HCT116 (cell line): ENCODE measurements around the gene TRPM8. TPM values are rescaled to one million over a fixed set of nuclear protein-coding genes. Genes with fewer than 3 reads are reported as not detected.

Experiments
- ATAC-seq: fragments of 200-7000 bp; cut with Tn5 transposase; 2 replicates; pipeline ENCODE4 v1.9.1; 2020; ENCODE audit warnings: mild to moderate bottlenecking, moderate library complexity
- BruUV-seq: library from RNA; stranded (reverse); fragments of 400-500 nt; replicated peaks from 2 replicates; lab custom pipeline; 2021; lab: Mats Ljungman, UMichigan
- CTCF ChIA-PET: fragments of 300-600 bp; sonication (Branson Sonifier 250); formaldehyde crosslinking; loops from one replicate; lab custom pipeline; 2021; ENCODE audit warnings: antibody characterized with exemption; lab: Charles Lee
- POLR2A ChIA-PET: fragments of 300-600, 350-600 bp; sonication (Branson Sonifier 250); formaldehyde crosslinking; loops from one replicate; lab custom pipeline; 2021; ENCODE audit warnings: antibody characterized with exemption; lab: Charles Lee
- RAD21 ChIA-PET, 2 experiments: fragments of 300-600 bp; sonication (Branson Sonifier 250); formaldehyde crosslinking; loops; one replicate each; lab custom pipeline; 2023; ENCODE audit warnings: low total read pairs in 2 of 2; ENCODE audit not compliant: uncharacterized antibody in 2 of 2, unreplicated experiment in 2 of 2, low non-redundant PET in 1 of 2; lab: Charles Lee
- DNase-seq: peaks from one replicate; pipeline ENCODE4 v3.0.0-alpha.2; 2010; ENCODE audit warnings: low read depth, low spot score
- H2AFZ ChIP-seq: fragments of 200-600 bp; shearing (Covaris generic), sonication (generic); 2 replicates; pipeline ENCODE4 v1.6.1; 2017; ENCODE audit warnings: low read depth, mixed run types, mixed read lengths, antibody characterized with exemption, low read length; ENCODE audit not compliant: poor library complexity, severe bottlenecking
- H3K27ac ChIP-seq: 2 replicates; pipeline ENCODE4 v1.5.1; 2012; ENCODE audit warnings: low read depth, low read length
- H3K27me3 ChIP-seq: fragments of 200-600 bp; sonication (generic); 2 replicates; pipeline ENCODE4 v1.6.1; 2016; ENCODE audit warnings: mixed run types, low read length, mixed read lengths; ENCODE audit not compliant: insufficient read depth
- H3K36me3 ChIP-seq, 2 experiments: fragments of 200-500 bp in 1 of 2; fragments of 200-600 bp in 1 of 2; sonication (Bioruptor generic) in 1 of 2; sonication (generic) in 1 of 2; 2 replicates each; pipeline versions ENCODE4 v1.5.1 to v1.6.1; 2014 to 2016; ENCODE audit warnings: low read length in 2 of 2, inconsistent platforms in 1 of 2, mixed read lengths in 1 of 2, mixed run types in 1 of 2; ENCODE audit not compliant: insufficient read depth in 2 of 2, control insufficient read depth in 1 of 2
- H3K4me1 ChIP-seq, 2 experiments: fragments of 200-600 bp in 1 of 2; sonication (generic) in 1 of 2; 2 replicates each; pipeline versions ENCODE4 v1.5.1 to v1.6.1; 2012 to 2017; ENCODE audit warnings: low read length in 2 of 2, inconsistent platforms in 1 of 2, mild to moderate bottlenecking in 1 of 2, mixed read lengths in 1 of 2, mixed run types in 1 of 2, moderate library complexity in 1 of 2; ENCODE audit not compliant: insufficient read depth in 2 of 2, control insufficient read depth in 1 of 2
- H3K4me2 ChIP-seq: fragments of 200-600 bp; sonication (generic); 2 replicates; pipeline ENCODE4 v1.6.1; 2017; ENCODE audit warnings: mixed run types, low read length, mixed read lengths
- H3K4me3 ChIP-seq, 2 experiments: fragments of 200-600 bp in 1 of 2; sonication (generic) in 1 of 2; replicated peaks in 1 of 2; 2 replicates each; pipeline ENCODE4 v1.5.1; 2011 to 2016; ENCODE audit warnings: low read length in 2 of 2, control low read depth in 1 of 2, low read depth in 1 of 2, mild to moderate bottlenecking in 1 of 2, mixed read lengths in 1 of 2, mixed run types in 1 of 2
- H3K79me2 ChIP-seq: fragments of 200-600 bp; sonication (generic); 2 replicates; pipeline ENCODE4 v1.6.1; 2017; ENCODE audit warnings: mild to moderate bottlenecking, mixed run types, low read length, moderate library complexity, mixed read lengths; ENCODE audit not compliant: insufficient read depth
- H3K9ac ChIP-seq: fragments of 200-600 bp; sonication (generic); 2 replicates; pipeline ENCODE4 v1.6.1; 2016; ENCODE audit warnings: low read length, mixed read lengths
- H3K9me2 ChIP-seq: fragments of 200-600 bp; sonication (generic), shearing (Covaris generic); 2 replicates; pipeline ENCODE4 v1.6.1; 2017; ENCODE audit warnings: mixed run types, mild to moderate bottlenecking, moderate library complexity; ENCODE audit not compliant: insufficient read depth
- H3K9me3 ChIP-seq, 2 experiments: fragments of 200-500 bp in 1 of 2; fragments of 200-600 bp in 1 of 2; sonication (Bioruptor generic) in 1 of 2; sonication (generic) in 1 of 2; 2 replicates each; pipeline ENCODE4 v1.6.1; 2014 to 2017; ENCODE audit warnings: low read length in 2 of 2, mixed read lengths in 2 of 2, inconsistent platforms in 1 of 2, low read depth in 1 of 2, mild to moderate bottlenecking in 1 of 2, mixed run types in 1 of 2, moderate library complexity in 1 of 2; ENCODE audit not compliant: control insufficient read depth in 1 of 2, insufficient read depth in 1 of 2
- H4K20me1 ChIP-seq: fragments of 200-600 bp; sonication (generic), shearing (Covaris generic); 2 replicates; pipeline ENCODE4 v1.6.1; 2017; ENCODE audit warnings: mixed run types, mild to moderate bottlenecking, moderate library complexity; ENCODE audit not compliant: insufficient read depth
- EZH2 ChIP-seq: fragments of 200-600 bp; sonication (generic); IDR thresholded peaks from 2 replicates; pipeline ENCODE4 v1.6.1; 2017; ENCODE audit warnings: antibody characterized with exemption, mixed run types
- EZH2phosphoT487 ChIP-seq: fragments of 200-600 bp; IDR thresholded peaks from 2 replicates; pipeline ENCODE4 v1.6.1; 2018; ENCODE audit warnings: antibody characterized with exemption, borderline replicate concordance
- FOSL1 ChIP-seq: IDR thresholded peaks from 2 replicates; pipeline ENCODE4 v1.6.1; 2012; ENCODE audit warnings: low read depth
- POLR2AphosphoS5 ChIP-seq: IDR thresholded peaks from 2 replicates; pipeline ENCODE4 v1.6.1; 2011; ENCODE audit warnings: mild to moderate bottlenecking, low read depth, low read length, moderate library complexity
- ZNF274 ChIP-seq: fragments of 200-500 bp; sonication (Bioruptor generic); IDR thresholded peaks from 2 replicates; pipeline ENCODE4 v1.6.1; 2014; ENCODE audit warnings: mild to moderate bottlenecking, low read depth, low read length, inconsistent platforms
- intact Hi-C: fragments of 100-400 bp; cut with micrococcal nuclease; formaldehyde crosslinking; loops from 2 replicates; pipeline ENCODE4 v1.10.0; 2022
- total RNA-seq: library from RNA; stranded (reverse); gene quantifications from one replicate; pipeline ENCODE4 v1.2.1, GENCODE V29; 2021; ENCODE audit not compliant: unreplicated experiment
- TF ChIP-seq, protein P1 (sequence below), 3 experiments: fragments of 200-600 bp in 1 of 3; sonication (generic) in 1 of 3; IDR thresholded peaks in 2 of 3; conservative IDR thresholded peaks in 1 of 3; 2 replicates each; pipeline ENCODE4 v1.5.1; 2012 to 2017; ENCODE audit warnings: low read depth in 2 of 3, low read length in 2 of 3, antibody characterized with exemption in 1 of 3, borderline replicate concordance in 1 of 3, control low read depth in 1 of 3, mild to moderate bottlenecking in 1 of 3, mixed read lengths in 1 of 3, mixed run types in 1 of 3, moderate library complexity in 1 of 3; ENCODE audit not compliant: insufficient read depth in 1 of 3
- TF ChIP-seq, protein P2 (sequence below): IDR thresholded peaks from 2 replicates; pipeline ENCODE4 v1.6.1; 2012

TRPM8 gene
- total RNA-seq, 1 experiment from 2014 or later: 0.39 TPM

DNA sequence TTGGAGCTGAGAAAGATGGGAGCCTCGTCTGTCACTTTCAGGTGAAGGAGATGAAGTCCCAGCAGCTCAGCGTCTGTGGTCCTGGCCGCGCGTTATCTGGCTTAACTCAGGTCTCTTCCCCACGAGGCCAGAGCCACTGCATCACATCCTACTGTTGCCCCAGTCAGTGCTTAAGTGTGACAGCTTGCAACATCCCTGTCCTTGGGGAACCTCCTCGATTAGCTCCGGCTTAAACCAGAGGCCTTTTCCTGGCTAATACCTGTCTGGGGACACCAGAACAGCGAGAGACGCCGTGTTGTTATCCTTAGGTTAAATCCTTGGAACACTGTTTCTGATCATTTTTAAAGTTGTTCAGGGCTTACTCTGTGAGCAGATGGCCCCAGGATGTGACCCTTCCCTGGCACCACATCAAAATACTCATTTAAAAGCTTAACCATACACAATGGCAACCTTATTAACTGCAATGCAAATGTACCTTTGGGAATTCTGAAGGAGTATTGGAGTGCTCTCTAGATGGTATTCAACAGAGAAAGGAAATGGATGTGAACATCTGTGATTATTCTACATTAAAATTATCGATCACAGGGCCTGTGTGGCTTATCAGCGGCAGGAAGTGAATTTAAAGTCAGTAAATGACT lies 72.2 kb downstream of the TRPM8 start (continued):
- TF ChIP-seq, protein P1, sequence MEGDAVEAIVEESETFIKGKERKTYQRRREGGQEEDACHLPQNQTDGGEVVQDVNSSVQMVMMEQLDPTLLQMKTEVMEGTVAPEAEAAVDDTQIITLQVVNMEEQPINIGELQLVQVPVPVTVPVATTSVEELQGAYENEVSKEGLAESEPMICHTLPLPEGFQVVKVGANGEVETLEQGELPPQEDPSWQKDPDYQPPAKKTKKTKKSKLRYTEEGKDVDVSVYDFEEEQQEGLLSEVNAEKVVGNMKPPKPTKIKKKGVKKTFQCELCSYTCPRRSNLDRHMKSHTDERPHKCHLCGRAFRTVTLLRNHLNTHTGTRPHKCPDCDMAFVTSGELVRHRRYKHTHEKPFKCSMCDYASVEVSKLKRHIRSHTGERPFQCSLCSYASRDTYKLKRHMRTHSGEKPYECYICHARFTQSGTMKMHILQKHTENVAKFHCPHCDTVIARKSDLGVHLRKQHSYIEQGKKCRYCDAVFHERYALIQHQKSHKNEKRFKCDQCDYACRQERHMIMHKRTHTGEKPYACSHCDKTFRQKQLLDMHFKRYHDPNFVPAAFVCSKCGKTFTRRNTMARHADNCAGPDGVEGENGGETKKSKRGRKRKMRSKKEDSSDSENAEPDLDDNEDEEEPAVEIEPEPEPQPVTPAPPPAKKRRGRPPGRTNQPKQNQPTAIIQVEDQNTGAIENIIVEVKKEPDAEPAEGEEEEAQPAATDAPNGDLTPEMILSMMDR (IDR thresholded peaks at IDR 0.05 in 2 of 3, conservative IDR thresholded peaks at IDR 0.05 in 1 of 3; ENCODE audit: borderline replicate concordance in 1 of 3, insufficient read depth in 1 of 3, low read depth in 2 of 3, low read length in 2 of 3): no peak
- TF ChIP-seq, protein P2, sequence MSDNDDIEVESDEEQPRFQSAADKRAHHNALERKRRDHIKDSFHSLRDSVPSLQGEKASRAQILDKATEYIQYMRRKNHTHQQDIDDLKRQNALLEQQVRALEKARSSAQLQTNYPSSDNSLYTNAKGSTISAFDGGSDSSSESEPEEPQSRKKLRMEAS: no peak
- TF ChIP-seq EZH2 (no peak), EZH2phosphoT487 (no peak)

DNA sequence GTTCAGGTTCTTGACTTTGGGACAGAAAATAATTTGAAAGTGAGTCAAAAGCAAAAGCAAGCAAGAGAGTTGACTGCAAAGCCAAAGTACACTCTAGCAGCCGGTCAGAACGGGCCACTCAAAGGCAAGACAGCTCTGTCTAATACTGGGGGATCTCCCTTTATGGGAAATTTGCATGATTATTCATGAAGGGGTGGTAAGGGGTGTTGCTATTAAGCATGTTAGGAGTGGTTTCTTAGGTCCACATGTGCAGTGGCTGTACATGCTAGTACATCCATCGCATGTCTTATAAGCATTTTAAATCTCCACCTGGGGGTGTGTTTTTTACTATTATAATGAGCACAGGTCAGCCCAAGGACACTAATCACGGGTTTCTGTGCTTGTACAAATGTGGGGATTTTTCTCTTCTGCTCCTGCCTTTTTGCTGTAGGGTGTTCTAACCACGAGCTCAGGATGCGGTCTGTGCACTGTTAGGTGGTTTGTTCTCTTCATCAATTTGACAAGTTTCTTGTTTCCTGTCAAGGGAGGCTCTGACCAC lies 73.2 kb downstream of the TRPM8 start:
- Histone ChIP-seq H3K9me2 (no peaks in the 10 kb centered on the region), H3K4me1 (no peaks in the 10 kb centered on the region), H3K4me3 (no peak overlapping the region), H3K27ac (no peak overlapping the region), H3K79me2 (no peaks in the 10 kb centered on the region), H3K9me3 (no peaks in the 10 kb centered on the region), H3K36me3 (no peaks in the 10 kb centered on the region), H3K9ac (no peak overlapping the region), H3K27me3 (no peaks in the 10 kb centered on the region; the same call in 1 of the 2 replicates), H4K20me1 (no peaks in the 10 kb centered on the region), H2AFZ (no peak overlapping the region), H3K4me2 (no peak overlapping the region)
- ChIA-PET RAD21 (no interaction called here), CTCF (no interaction called here), POLR2A (no interaction called here)
- no TSS peak for BruUV-seq
- no peak for DNase-seq
- no peak for TF ChIP-seq POLR2AphosphoS5
- TF ChIP-seq FOSL1: no peak
- TF ChIP-seq ZNF274: no peak
- intact Hi-C loops: no loop called here
- no peak for ATAC-seq
